Neural progenitor cell (in vitro differentiated cells): ENCODE results near the gene EPB41.

Source experiments
- EZH2 ChIP-seq: fragments of 200-600 bp; sonication (generic); IDR thresholded peaks from 2 replicates; pipeline ENCODE4 v1.6.1; 2017; ENCODE audit warnings: antibody characterized with exemption, mild to moderate bottlenecking, moderate library complexity
- EZH2phosphoT487 ChIP-seq: fragments of 200-600 bp; sonication (generic); IDR thresholded peaks from 2 replicates; pipeline ENCODE4 v1.6.1; 2017; ENCODE audit warnings: antibody characterized with exemption
- TF ChIP-seq, protein P1 (sequence below): fragments of 200-600 bp; sonication (generic); IDR thresholded peaks from 2 replicates; pipeline ENCODE4 v1.5.1; 2017; ENCODE audit warnings: antibody characterized with exemption, mild to moderate bottlenecking

DNA sequence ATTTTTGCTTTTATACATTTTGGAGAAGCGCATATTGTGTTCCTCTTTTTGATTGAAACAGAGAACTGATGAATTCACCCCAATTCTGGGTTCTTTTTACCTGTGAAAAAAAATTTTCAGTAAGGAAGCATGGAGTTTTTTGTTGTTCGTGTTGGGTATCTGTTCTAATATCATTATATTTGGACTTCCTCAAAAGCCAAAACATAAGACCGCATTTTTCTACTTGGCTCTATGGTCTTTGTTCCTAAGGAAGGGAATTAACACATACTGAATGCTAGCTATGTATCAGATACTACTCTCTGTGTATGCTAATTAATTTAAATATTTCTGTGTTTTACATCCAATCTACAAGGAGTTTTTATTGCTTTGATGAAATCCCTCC is 12.9 kb downstream of the EPB41 start:
- TF ChIP-seq EZH2phosphoT487 (no peak), EZH2 (no peak)
- TF ChIP-seq, protein P1, sequence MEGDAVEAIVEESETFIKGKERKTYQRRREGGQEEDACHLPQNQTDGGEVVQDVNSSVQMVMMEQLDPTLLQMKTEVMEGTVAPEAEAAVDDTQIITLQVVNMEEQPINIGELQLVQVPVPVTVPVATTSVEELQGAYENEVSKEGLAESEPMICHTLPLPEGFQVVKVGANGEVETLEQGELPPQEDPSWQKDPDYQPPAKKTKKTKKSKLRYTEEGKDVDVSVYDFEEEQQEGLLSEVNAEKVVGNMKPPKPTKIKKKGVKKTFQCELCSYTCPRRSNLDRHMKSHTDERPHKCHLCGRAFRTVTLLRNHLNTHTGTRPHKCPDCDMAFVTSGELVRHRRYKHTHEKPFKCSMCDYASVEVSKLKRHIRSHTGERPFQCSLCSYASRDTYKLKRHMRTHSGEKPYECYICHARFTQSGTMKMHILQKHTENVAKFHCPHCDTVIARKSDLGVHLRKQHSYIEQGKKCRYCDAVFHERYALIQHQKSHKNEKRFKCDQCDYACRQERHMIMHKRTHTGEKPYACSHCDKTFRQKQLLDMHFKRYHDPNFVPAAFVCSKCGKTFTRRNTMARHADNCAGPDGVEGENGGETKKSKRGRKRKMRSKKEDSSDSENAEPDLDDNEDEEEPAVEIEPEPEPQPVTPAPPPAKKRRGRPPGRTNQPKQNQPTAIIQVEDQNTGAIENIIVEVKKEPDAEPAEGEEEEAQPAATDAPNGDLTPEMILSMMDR: no peak
